DMS 273 (cell line): ENCODE measurements around the gene UBL3.

Source experiments
- DNase-seq: peaks from one replicate; lab custom pipeline; 2025; ENCODE audit not compliant: unreplicated experiment; lab: John Stamatoyannopoulos, UW

UBL3 gene

DNA sequence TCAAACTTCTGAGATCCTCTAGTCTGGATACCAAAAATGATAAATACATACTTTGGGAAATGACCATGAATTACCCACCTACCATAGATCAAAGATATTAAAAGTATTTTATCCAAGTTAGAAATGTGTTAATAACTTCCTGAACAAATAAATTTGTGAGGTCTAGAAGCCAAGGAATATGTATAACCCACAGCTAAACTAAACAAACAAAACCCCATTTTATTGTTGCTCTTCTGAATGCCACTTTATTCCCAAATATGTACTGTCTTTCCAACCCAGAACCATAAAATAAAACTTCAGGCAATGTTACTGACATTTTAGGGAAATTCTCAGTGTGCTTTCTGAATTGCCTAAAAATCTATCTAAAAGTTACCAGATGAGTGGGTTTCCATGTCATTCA lies 35.1 kb downstream of the UBL3 start:
- DNase-seq = no peak

DNA sequence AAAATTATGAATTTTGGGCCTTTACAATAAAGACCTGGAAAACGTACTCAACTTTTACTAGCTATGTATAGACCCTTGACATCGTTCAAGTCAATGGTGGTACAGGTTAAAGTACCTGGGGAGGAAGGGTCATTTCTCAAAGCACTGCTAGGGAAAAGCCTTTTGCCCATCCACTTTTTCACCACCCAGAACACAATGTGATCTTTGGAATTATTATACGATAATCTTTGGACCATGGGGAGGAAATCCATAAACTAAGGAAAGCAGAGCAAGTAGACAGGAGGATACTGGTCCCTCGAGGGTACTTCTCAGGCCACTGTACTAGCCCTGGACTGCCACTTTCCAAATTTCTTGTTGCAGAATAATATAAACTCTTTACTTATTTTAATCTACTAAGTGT lies 39.5 kb downstream of the UBL3 start:
- no peak for DNase-seq

DNA sequence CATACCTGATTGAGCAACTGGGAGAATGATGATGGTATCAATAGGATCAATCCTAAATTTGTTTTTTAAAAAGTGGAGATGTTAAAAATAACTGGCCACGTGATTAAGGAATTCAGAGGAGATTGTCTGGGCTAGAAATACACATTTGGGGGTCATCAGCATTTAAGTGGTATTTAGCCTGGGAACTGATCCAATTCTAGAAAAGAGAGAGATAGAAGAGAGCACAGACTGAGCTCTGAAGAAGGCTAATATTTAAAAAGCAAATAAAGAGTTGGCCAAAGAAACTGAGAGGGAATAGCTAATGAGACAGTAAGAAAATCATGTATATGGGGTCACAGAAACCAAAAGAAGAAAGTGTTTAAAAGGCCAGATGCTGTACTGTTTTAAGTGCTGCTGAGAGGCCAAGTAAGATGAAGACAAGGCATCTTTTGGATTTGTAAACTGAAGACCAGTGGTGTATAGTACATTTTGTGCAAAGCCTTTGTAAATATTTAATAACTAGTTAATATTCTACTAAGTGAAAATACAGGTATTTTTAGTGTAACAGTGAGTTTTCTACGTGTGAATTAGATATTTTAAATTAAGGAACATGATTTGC lies 40.2 kb downstream of the UBL3 start:
- no peak for DNase-seq

DNA sequence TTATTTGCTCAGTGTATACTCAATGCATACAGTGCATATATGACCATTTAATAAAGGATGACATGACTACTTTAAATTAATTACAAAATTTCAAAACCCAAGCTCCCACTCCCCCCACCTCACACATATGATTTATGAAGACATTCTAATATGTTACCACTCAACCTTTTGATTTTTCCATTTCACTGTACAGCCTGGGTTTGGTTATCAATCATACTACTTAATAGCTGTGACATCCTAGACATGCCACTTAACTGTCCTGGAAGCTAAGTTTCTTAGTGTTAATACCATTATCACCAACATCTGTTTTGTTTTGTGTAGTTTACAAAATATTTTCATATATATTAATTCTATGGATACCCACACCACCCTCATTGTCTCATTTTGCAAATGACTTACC lies 42.2 kb downstream of the UBL3 start:
- DNase-seq = no peak

DNA sequence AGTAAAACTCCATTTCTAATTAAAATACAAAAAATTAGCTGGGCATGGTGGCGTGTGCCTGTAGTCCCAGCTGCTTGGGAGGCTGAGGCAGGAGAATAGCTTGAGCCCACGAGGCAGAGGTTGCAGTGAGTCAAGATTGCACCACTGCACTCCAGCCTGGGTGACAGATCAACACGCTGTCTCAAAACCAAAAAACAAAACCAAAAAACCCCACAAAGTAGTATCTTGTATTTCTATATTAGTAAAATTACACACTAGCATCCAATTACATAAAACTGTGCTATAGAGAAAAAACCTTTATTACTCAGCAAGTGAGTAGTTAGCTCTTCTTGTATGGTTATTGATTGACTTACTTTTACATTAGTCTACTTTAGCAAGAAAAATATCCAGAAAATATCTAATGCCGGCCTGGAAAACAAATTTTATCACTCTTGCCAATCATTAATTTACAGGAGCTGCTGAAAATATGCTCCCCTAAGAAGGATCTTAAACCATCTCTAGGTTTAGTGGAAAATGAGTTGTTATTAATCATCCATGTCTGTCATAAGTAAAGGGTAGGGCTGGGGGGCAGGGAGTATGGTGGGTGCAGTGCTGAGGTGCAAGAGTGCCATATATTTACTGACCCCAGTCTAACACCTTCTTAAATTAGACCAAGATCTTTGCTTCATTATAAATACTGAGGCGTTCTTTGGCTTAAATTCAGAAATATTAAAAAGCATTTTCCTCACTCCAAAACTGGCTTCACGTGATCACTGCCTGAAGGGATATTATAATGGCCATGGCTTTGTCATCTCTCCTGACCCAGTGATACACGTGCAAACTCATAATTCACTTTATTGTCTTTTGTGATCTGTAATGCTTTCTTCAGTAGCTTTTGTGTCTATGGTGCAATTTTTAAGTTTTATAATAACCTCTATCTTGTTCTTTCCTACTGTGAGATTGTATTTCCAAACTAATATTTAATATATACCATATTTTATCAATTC lies 44.1 kb downstream of the UBL3 start:
- DNase-seq = no peak

DNA sequence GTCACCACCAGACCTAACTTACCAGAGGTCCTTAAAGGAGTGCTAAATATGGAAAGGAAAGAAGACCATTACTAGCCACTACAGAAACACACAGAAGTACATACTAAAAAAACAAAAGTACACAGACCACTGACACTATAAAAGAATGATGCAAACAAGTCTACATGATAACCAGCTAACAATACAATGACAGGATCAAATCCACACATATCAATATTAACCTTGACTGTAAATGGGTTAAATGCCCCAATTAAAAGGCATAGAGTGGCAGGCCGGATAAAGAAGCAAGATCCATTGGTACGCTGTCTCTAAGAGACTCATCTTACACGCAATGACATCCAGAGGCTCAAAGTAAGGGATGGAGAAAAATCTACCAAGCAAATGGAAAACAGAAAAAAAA lies 47.2 kb downstream of the UBL3 start:
- DNase-seq = no peak

DNA sequence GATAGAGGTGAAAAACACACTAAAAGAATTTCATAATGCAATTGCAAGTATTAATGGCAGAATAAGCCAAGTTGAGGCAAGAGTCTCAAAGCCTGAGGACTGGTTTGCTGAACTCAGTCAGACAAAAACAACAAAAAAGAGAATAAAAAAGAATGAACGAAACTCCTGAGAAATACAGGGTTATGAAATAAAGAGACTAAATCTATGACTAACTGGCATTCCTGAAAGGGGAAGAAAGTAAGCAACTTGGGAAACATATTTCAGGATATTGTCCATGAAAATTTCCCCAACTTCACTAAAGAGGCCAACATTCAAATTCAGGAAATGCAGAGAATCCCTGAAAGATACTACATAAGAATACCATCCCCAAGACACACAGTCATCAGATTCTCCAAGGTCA lies 47.8 kb downstream of the UBL3 start:
- no peak for DNase-seq

DNA sequence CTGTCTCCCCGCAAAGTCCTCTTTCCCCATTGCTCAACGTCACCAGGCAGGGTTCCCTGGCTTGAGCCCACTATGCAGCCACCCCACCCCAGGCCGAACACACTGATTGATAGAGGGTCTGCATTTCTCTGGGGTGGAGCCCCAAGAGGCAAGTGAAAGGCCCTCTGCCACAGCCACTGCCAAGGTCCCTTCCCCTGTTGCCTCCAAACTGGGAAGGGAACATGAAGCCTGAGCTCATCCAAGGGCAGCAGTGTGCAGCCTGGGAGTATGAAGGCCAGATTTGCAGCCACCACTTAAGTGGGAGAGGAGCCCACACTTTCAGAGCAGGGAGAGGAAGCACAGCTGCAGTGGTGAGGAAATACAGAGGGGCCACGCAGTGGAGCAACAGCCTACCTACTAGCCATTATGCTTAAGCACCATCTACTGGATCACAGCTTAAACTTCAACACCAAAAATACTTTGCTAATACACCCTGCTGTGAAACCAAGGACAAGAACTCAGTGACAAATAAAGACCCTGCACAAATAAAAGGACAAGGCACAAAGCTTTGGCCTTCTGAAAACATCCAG lies 48.6 kb downstream of the UBL3 start:
- no peak for DNase-seq

DNA sequence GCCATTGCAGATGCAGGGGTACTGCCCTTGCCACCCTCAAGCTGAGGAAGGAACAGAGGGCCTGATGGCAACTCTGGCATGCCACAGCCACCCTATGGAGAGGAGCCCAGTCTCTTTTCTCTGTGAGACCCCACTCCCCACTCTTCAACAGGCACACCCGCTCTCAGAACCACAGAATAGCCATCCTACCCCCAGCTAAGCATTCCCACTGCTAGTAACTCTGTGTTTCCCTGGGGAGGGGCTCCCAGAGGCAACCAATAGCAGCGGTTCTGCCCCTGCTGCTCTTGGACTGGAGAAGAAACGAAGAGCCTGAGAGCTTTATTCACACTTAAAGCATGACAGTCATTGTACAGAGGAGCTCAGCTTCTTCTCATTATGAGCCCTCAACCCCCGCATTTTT lies 49.3 kb downstream of the UBL3 start:
- DNase-seq = no peak

DNA sequence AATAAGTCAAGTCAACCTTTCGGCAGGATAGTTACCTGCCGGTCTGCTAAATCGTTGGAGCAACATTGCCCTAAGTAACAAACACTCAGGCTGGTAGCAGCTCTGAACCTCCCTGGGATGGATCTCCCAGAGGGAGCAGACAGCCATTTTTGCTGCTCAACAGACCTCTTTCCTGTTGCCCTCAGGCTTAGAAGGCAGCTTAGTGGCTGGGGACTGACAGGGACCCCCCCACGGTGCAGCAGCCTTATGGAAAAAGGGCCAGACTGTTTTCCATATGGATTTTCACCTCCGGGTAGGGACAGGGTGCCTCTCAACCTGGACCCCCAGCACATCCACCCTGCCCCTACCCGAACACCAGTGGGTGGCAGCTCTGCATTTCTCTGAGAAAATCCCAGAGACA lies 49.7 kb downstream of the UBL3 start:
- DNase-seq = no peak

DNA sequence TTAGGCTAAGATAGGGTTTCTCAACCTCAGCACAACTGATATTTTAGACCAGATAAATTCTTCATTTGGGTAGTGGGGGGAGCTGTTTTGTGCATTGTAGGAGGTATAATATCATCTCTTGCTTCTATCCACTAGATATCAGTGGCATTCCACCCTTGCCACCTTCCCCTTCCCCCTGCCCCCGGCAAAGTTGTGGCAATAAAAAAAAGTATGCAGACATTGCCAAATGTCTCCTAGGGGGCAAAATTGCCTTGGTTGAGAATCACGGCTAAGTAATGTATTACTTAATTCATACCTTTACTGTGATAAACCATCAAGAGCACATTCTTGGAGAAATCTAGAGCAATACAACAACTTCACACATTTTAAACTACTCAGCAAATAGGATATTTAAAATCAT lies 51.4 kb downstream of the UBL3 start:
- DNase-seq = no peak

DNA sequence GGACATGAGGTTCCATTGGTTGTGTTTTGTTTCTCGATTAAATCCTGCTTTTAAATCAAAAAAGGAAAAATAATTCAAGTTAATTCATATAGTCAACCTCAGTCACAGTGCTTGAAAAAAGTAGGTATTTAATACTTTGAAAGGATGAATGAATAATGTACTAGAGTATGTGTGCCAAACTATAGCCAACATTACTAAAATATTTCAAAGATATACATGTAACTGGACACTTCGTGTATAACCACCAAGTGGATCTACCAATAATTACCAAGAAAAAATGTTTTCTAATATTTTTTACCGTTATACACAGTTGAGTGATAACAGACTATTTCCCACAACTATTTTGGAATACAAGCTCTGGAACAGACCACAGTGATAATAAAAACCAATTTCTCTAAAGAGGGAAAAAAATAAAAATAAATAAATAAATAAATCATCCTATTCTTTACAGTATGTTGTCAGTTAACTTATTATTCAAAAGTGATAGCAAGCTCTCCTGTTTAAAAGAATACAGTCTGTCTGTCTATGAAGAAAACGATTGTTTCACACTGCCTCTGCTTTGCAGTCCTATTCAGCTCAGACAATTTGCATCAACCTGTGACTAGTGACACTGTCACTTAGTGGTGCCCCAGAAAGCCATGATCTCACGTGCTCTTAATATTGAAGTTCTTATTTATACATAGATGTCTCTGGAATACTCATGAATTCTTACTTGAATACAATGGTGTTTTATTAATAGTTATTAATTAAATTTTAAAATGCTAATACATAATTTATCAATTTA lies 58.2 kb downstream of the UBL3 start:
- DNase-seq = no peak

DNA sequence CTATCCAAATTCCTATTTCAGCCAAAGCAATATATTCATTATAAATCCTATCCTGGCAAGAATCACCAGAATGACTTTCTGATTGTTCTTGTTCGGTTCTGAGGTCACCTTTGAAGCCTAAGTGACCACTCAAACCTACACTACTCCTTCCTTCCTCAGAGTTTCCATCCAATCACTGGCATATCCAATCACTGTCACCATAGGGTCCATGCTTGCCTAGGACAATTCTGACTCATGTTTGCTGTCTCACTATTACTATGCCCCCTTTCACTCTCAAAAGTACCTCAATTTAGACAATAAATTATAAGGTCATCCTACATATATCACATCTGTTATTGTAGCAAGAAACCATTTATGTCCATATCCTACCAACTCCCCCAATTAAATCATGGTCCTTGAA lies 58.9 kb downstream of the UBL3 start:
- DNase-seq = no peak

DNA sequence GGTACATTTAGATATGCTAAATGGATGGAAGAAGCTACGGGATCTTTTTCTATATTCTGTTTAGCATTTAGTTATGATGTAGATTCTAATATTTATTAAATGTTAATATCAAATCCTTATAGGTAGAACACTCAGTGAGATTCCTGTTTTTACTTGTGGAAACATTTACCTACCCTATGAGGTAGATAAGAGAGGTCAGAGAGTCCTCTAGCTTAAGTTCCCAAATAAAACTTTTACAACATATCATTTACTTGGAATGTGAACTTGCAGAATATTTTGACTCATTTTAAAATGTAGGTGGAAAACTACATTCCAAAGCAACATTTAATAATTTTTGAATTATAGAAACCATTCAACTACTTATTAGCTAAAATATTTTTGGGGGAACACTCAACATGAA lies 63.7 kb downstream of the UBL3 start:
- DNase-seq = no peak

DNA sequence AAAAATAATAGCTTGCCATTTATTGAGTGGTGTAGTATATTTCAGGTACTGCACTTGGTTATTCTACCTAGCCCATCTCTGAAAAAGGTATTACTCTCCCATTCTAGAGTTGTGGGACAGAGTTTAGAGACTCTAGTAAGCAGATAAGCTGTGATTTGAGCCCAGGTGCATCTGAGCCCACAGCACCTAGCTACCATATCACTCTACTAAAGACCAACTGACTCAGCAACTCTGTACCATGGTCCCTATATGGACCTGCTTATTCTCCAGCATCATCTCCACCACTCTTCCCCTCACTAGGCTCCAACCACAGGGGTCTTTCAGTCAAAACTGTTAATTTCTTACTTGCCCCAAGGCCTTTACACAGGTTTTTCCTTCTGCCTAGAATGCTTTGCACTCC lies 64.4 kb downstream of the UBL3 start:
- DNase-seq = no peak

DNA sequence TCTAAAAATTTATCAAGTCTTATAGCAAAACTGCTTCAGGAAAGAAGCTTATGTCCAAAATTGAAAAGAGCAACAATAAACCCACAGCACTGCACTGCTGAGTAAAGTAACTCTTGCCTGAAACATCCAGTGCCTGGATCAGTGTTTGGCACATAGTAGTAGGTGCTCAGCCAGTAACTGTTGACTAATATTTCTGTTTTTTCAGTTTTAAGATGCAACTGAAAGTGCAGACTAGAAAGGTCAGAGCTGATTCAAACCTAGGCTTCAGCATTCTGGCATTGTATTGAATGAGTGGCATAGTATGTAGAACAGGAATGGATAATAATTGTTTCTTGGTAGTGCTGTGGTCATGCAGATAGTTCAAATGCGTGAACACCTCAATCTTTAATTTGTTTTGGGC lies 67.6 kb downstream of the UBL3 start:
- no peak for DNase-seq

DNA sequence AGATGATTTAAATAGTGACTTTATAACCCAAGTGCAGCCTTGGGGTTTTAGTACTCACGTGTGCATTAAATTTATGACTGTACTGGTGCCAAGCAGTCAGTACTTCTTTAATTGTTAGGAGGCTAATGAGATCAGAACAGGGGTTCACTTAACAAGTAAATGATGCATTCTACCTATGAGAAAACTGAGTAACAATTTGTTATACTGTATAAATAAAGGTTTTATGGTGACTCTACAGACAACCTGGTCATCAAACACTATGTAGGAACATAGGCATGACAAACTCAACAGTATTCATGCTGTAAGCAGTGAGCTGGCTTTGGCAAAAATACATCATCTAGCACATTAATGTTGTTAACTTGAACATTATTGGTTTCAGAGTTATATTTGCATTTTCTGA lies 75.6 kb downstream of the UBL3 start:
- no peak for DNase-seq

DNA sequence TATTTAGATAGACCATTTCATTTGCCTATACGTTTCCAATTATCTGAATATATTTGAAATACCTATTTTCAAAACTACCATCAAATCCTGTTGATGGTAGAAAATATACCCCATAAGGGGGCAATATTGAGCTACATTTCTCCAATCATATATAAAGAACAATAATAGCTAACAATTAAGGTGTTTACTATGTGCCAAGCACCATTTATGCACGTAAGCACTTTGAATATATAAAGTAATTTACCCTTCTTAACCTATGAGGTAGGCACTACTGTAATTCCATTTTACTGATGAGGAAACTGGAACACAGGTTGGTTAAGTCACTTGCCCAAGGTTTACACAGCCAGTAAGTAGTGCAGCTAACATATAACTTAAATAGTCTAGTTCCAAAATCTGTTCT lies 79.2 kb downstream of the UBL3 start:
- peak; percentile 54 for DNase-seq

DNA sequence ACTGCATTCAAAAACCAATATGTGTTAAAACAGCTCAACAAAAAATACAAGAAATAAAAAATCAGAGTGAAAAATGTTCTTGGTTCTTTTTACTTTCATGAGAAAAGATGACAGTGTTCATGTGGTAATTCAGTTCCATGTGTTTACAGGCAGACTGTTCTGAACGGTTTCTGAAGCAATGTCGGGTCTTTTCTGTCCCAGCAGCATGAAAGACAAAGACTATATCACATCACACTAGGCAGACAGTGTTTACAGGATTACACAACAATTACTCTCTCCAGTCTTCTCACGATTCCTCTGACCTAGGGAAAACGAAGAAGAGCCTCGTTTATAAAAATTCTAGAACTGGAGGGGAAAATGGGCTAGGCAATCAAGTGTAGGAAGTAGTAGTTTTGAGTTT lies 83.4 kb downstream of the UBL3 start:
- no peak for DNase-seq

DNA sequence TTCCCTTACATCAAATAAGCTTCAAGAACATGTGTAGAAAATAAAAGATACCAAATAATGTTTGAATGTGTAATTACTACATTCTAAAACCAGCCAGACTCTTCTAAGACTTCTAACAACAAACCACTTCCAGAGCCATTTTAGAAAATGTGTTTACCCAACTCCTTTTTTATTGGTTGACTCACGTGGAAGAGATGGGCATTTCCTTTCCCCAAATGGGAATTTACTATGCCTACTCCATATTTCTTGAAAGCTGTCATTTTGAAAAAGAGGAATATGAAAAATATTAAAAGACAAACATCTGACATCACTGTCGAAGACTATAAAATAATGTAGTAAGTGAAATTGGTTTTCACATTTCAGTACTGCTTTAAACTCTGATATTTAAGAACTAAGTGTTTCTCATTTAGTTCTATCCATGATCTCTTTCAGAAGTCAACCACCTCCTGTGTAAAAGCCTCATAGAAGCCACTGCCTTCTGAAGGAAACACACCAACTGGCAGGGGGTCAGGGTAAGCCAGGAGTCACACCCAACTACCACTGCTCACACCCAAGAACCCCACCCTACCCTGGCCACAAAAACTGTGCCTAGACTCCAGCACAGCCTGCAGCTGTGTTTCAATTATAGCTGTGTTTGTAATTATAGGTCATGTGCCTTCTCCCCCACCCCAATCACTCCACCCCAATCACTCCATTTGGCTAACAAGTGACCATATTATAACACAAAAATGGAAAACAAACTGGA lies 86.8 kb downstream of the UBL3 start:
- DNase-seq = no peak

DNA sequence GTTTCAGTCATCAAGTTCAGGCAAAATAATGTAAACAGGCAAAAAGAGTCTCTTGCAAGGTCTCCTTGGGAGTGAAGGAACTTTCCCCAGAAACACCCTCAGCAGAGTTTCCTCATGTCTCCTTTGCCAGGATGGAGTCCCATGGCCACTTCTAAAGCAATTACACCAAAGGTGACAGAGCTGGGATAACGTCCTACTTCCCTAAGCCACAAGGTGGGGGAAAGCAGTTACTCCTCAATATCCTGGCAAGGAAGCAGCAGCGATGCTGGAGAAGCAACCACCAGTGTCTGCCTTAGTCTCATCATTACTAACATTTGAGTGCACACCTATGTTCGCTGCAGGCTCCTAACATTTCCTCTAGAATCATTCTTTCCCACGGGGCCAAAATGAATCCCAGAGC lies 88.6 kb downstream of the UBL3 start:
- no peak for DNase-seq
